GM21529 (cell line): Measurements from ENCODE around the gene TXNDC16.

Source experiments
- ATAC-seq: cut with Tn5 transposase; IDR thresholded peaks from one replicate; pipeline ENCODE4 v1.9.1; 2021; ENCODE audit not compliant: unreplicated experiment

TXNDC16 gene

DNA sequence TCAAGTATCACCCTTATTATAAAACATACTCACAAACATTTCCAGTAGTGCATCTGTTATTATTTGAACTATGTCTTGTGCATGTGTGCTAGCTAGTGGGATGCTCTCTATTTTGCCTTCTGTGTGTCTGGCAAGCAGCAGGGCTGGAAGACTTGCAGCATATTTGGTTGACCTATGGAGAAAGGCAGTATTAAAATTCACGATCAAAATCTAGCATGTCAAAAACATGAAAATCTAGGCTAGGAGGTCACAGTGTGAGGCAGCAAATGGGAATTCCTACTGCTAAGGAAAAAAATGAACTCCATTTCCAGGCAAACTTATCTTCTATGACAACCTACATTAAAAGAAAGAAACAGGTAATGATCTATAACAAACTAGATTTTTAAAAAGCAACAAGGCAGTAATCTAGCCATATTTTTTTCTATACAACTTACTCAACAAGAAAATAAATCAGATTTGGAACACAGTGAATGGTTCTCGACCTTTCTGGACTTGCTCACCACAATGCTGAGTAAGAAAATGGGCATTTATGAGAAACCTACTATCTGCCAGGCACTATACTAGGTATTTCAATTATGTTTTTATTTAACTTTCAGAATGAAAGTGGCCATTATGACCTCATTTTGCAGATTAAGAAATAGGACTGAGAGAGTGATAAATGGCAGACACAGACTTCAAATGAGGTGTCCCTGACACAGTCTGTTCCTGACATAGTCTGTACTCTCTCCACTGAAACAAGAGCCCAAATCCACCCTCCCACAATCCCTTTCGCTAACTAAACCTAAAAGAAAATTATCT is 96.8 kb downstream of the TXNDC16 start:
- no peak for ATAC-seq

DNA sequence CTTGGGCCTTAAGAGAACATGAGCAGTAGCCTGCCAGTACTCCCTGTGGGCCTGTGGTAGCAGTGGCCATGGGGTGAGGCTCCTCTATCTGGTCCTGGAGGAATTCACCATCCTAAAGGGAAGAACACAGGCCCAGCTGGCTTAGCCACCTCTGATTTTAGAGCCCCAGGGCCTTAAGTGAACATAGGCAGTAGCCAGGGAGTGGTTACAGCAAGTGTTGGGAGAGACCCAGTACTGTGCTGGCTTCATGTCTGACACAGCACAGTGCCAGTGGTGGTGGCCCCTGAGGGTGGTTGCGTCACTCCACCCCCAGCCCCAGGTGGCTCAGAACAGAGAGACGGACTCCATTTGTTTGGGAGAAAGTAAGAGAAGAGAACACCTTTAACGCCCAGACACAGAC is 105.1 kb downstream of the TXNDC16 start:
- no peak for ATAC-seq

DNA sequence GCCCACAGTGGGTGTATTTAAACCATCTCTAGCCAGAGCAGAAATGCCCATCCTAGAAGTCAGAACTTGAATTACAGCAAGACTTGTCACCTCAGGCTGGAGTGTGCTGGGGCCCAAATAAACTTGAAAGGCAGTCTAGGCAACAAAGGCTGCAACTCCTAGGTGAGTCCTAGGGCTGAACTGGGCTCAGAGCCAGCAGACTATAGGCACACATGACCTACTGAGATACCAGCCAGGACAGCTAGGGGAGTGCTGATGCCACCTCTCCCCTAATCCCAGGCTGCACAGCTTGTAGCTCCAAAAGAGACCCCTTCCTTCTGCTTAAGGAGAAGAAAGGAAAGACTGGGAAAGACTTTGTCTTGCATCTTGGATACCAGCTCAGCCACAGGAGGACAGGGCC is 106.0 kb downstream of the TXNDC16 start:
- no peak for ATAC-seq

DNA sequence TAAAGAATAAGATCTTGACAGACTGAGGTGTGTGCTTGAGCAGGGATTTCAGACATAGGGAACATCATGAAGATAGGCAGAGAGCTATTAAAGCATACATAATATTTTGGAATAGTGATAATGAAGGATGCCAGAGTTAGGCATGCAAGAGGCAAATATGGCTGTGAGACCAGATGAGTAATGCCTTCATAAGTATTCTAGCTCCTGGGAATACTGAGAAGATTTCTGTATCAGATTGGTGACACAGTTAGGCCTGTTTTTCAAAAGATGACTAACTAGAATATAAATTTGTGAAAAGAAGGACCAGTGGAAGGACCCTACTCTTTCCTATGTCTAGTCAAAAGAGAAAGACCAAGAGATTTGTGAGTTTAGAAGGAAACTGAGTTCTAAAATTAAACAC is 108.8 kb downstream of the TXNDC16 start:
- ATAC-seq = no peak

DNA sequence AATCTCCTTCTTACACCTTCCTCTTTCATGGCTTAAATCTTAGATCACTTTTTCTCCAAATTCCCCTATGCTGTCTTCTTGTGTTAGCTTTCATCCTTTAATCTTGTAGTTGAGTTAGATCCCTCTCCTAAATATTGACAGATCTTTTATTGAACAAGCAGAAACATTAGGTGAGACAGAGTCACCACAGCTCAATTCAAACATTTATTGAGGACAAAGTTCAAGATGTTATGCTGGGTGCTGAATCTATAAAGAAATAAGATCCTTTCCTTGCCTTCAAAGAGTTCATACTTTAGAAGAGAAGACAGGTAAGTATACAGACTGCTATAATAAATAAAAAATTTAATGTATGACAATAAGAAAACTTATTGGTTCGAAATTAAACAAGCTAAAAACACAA is 109.7 kb downstream of the TXNDC16 start:
- no peak for ATAC-seq

DNA sequence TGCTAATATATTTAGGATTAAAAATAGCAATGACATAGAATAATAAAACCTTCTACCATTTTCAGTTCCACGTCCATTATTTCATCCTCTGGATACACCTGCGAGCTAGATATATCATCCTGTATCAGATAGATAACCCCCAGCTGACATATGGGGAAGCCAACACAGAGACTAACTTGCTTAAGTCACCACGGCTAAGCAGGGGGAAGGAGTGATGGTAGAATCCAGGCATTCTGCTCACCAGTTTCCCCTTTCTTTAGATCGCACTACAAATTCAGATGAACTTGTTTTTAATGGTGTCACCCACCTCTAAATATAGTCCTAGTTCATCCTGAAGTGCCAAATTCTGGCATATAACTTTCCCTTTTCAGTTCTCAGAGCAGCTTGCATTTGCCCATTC is 110.1 kb downstream of the TXNDC16 start:
- ATAC-seq = no peak

DNA sequence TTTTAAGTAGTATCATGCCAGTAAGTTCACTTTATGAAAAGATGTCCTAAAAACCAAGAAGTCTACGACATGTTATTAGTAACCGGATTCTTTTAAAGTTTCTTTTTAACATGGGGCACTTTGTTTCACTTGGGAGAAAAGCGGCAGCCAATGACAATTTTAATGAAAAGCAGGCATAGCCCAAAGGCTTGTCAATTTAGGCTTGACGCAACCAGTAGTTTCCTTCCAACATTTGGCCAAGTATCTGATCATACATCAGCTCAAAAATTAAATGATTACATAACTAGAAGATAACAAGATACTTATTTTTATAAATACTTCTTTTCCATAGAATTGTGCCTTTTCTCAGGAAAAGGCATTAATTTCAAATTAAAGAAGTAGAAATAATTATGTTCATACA is 112.8 kb downstream of the TXNDC16 start:
- no peak for ATAC-seq

DNA sequence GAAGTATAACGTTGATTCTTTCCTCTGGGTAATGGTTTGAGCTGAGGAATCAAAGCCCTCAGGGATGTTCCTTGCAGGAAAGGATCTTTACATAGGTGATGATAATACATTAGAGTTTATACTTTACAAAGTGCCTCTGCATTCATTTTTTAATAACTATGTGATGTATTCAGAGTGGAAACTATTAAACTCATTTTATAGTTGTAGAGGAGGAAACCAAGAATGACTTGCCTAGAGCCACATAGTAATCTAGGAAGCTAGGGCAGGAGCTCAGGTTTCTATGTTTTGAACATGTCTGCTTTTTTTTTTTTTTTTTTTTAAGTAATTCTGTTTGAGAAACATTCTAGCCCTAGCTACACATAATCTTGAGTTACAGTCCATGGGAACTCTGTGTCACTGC is 117.3 kb downstream of the TXNDC16 start:
- ATAC-seq = no peak

DNA sequence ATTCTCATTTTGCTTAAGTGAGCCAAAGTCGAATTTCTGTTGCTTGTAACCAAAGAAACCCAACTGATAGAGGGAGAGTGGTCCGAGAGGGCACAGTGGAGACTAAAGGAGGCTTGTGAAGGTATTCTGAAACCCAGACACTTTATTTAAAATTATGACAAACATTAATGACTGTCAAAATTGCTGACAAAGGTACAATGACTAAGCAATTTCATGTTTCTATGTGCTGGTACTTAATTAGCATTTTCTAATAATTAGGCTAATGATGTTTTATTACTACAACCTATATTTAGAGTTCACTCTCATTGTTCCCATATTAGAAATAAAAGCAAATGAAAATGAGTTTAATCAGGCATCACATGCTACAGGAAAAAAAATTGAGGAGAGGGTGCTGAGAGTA is 121.8 kb downstream of the TXNDC16 start:
- ATAC-seq = no peak

DNA sequence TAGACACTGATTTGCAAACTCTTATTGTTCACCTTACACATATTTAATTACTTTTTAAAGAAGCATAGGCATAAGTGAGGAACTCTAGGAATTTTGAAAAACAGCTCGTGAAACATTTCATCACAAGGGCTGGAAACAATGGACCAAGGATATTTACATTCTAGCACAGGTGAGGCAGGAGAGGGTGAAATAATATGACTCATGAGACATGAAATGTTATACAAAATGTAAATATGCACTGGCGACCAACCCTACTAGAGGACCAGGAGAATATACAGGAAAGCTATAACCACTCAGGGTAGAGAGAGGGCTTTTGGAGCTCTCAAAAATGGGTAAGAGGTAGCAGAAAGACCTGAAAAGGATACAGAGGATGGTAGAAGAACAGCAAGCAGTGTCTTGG is 122.9 kb downstream of the TXNDC16 start:
- no peak for ATAC-seq

DNA sequence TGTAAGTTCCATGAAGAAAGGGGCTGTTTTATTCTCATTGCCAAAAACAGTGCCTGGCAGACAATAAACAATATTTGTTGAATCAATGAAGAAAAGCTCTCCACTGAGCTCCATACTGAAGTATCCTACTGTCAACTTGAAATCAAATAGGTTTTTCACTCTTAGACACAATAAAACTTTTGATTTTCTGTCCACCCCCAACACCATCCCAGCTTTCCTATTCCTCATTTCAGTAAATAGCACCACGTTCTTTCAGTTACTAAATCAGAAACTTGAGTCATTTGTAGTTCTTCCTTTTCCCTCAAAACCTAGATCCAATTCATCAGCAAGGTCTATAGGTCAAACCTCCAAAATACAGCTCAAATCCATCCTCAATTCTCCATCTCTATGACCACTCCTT is 124.8 kb downstream of the TXNDC16 start:
- no peak for ATAC-seq

DNA sequence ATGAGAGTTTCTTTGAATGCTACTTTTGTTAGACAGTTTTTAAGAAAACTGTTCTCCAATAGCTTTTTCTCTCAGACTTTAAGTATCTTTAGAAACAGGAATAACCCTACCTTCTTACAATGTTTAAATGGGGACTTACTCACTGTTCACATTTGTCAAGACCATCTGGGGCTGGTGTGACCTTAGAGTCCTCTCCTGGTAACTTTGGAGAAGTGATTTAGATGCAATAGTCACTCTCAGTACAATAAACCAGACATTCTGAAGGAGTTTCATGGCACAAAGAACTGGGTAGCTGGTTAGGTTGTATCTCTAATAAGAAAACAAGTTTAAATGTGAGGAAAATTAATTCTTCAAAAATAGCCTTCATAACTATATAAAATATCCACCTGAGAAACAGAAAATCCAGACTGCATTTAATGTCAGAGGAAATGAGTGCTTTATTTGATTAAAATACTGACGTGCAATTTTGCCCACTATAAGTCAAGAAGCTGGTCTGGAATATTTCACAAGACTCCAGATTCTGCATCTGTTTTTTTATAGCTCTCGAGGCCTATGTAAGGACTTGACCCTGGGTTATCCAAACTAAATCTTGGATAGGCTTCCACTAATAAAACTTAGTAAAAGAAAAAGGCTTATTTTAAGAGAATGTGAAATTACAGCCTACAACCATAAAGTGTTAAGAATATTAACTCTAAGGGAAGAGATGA is 129.5 kb downstream of the TXNDC16 start:
- ATAC-seq = no peak

DNA sequence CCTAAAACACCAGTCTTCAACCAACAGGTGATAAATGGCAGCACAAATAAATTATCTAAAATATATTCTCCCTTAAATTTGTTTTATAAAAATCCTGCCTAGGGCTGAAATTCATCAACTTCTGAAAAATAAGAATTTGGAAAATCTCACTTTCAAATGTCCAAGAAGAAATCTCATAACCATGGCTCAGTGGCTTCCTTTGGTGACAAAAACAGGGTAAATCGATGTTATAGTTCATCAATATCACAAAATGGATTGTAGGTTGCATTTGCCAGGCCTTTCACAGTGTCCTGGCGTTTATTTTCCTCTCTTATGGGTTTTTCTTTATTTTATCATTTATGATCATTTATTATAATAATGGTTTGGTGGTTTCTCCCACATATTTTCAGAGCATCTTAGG is 135.2 kb downstream of the TXNDC16 start:
- no peak for ATAC-seq

DNA sequence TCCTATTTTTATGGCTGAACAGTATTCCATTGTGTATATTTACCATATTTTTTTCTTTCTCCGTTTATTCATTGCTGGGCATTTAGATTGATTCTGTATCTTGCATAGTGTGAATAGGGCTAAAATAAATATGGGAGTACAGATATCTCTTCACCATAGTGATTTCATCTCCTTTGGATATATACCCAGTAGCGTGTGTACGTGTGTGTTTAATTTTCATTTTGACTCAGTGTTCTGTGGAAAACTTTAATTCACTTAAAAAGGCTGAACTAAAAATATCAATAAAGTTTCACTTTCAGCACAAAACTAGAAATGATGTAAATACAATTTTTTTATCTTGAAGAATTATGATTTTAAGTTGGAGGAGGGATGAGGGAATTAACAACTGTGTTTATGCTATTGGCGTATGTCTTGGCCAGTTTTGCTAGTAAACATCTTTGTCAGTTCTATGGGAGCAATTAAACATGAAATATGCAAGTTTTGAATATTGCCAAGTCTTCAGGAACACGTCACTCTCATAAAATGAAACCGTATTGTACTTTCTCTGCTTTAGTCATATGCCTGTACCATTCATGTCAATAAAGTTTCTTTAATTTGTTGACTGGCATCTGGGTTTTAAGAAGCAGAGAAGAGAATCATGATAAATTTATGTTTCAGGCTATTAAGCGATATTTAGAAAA is 138.4 kb downstream of the TXNDC16 start:
- ATAC-seq = no peak

DNA sequence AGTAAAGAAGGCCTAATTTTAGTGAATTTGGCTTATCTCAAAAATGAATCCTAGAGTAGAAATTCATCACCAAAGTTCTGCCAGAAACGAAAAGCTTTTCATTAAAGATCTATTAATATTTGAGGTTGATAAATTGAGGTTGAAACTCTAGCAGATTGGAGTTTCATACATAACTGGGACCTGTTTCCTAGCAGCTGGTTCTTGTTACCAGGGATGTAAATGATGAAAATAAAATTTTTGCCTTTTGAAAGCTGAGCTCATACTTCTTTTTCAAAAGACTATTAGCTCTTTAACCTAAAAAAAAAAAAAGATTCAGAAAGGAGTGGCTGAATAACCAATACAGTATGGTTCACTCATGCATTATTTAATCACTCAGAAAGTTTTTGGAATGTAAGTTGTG is 139.9 kb downstream of the TXNDC16 start:
- ATAC-seq = no peak

DNA sequence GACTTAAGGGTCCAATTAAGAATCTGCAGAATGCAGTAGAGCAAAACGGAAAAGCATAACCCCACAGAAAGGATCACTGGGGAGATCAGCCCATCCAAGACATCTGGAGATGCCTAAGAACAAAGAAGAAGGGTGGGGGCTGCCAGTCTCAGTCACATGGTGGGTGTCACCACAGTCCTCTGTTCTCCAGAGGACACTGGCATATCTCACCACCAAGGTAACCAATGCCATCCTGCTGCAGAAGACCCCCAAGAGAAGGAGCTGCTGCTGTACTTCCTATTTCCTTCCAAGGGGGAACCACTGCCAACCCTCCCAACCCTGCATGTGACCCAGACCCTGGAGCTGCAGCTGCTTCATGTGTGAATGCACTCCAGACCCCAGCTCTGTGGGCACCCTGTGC is 147.0 kb downstream of the TXNDC16 start:
- ATAC-seq = no peak

DNA sequence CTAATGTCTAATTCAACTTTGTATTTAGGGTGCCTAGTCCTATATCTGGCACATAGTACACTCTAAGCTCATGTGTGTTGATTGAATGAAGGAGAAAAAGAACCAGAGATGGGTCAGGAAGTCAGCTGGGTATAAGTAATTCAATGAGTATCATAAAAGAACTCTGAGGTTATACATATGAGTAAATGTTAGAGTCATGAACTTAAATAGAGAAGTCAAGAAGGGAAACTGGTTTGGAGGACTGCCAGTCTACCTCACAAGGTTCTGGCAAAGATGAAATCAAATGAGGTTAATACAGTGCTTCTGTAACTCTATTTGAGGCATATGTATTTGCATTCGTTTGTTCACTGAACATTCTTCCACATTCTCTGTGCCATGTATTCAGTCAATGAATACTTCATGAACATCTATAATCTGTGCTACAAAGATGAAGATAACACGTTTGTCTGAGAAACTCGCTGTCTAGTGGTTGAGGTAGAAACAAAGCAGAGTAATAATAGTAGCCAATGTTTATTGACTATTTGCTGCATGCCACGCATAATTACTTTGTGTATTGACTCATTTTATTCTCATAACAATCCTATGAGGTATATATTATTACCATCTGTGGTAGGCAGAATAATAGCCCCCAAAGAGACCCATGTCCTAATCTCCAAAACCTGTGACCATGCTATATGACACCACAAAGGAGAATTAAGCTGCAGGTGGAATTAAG is 149.3 kb downstream of the TXNDC16 start:
- peak; percentile 47 for ATAC-seq

DNA sequence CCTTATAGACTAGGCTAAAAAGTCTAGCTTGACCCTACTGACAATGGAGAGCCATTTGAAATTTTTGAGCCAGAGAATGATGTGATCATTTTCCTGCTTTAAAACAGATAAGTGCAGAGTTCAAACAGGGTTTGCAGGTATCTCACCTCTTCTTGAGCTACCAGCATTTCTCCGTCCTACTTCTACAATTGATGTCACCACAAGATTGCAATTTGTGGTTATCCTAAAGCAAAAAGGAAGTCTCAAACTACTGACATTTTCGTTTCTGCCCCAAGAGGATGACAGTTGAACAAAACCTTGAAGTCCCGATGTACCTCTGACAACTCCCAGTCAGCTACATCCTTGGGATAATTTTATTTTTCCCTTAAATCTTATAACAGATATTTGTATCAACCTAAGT is 151.5 kb downstream of the TXNDC16 start:
- ATAC-seq = no peak

DNA sequence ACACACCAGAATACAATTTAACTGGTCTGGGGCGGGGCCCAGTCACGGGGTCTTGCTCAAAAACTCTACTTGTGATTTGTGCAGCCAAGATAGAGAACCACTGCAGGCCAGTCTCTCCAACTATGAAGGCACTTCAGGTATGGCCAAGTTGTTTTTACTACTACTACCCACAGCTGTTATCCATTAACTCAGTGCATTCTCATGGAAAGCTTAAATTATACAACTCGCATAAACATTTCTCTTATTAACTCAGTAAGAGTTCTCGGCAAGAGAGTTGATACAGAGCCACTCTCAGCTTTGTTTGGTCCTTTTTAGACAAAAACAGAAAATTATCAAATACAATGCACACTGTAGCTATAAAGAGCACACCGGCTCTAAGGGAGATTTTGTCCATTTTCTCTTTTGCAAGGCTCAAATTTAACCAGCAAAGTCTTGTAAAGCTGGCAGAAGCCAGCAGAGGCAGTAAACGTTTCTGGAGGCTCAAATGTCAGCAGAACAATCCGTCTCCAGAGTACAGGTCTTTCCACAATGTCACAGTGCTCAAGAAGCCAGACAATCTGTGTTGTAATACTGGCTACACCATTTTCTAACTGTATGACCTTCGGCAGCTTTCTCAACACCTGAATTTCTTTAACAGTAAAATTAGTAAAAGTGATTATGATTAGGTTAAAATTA is 152.2 kb downstream of the TXNDC16 start:
- no peak for ATAC-seq

DNA sequence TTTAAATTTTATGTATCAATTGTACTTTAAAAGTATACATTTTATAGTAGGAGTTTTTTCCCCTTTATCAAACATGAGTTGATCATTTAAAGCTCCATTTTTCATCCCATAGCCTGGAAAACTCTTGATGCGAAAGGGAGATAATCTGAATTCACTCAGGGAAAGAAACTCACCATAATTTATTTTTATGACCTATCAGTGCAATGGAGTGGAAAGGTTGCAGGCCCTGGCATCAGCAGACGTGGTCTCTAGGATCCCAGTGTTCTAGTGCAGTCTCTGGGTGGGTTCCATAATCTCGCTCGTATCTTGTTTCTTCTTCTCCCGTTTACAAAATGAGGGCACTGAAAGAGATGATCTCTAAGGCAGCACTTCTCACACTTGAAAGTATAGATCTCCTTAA is 153.2 kb downstream of the TXNDC16 start:
- no peak for ATAC-seq

DNA sequence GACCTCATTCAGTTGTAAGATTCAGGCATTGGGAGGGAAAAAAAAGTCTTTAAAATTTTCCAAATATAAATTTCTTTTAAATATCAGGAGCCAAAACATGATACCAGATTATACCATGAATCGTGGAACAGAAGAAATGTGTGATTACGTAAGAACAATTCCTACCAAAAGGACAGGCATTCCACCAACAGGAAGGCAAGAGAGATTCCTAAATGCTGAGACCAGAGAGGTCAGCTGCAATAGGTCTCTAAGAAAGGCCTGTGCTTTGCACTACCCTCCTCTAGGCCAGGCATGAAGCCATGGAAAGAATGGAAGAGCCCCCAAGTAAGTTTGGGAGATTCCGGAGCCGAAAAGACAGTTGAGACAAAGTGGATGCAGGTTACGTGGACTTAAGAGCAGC is 154.5 kb downstream of the TXNDC16 start:
- ATAC-seq = no peak
